ENCODE data around the gene SPATS2.

- TF ChIP-seq BHLHE40 (IDR thresholded peaks at IDR 0.05; ENCODE audit: borderline replicate concordance) = no peak
- TF ChIP-seq HDGF (IDR thresholded peaks at IDR 0.05; ENCODE audit: borderline replicate concordance) = no peak
- no peak for TF ChIP-seq SUZ12 (IDR thresholded peaks at IDR 0.05)
- no peak for TF ChIP-seq FOXM1 (IDR thresholded peaks at IDR 0.05; ENCODE audit: borderline replicate concordance)
- TF ChIP-seq FOXK2 (IDR thresholded peaks at IDR 0.05) = no peak
Observed at GRCh38 chr12:49330032-49330619, 37.1 kb upstream of the SPATS2 start.

All from HEK293T (cell line).